GM10847 (cell line): ENCODE results near the gene FUS.

ENCODE experiments used
- POLR2A ChIP-seq: IDR thresholded peaks from 2 replicates; pipeline ENCODE4 v1.6.1; 2011; ENCODE audit not compliant: insufficient read length; ENCODE audit errors: extremely low read depth

The FUS gene

DNA sequence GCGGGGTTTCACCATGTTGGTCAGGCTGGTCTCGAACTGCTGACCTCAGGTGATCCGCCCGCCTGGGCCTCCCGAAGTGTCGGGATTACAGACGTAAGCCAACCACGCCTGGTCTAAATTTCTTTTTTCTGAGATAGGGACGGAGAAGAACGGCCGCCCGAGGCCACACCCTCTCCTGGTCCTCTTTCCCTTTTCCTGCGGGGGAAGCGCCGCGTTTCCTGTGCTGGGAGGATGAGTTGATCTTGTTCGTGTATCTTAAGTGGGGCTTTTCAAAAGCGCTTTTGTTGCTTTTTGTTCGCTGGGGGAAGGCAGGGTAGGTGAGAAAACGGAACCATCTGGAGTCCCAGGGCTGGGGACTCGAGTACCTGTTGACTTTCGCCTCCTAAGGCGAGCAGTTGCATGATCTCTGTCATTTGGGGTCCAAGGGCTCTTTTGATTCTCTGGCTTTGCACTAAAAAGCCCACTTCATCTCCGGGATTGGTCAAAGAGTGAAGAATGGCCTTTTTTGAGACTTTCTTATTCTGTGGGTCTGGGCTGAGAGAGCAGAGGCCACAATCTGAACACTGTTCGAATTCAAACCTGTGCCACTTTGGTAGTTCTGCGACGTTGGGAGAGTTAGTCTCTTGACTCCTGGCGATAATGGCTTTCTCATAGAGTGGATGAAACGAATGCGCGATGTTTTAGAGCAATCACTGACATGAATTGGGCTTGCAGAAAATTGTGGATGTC is 1.3 kb downstream of the FUS start:
- no peak for TF ChIP-seq POLR2A

DNA sequence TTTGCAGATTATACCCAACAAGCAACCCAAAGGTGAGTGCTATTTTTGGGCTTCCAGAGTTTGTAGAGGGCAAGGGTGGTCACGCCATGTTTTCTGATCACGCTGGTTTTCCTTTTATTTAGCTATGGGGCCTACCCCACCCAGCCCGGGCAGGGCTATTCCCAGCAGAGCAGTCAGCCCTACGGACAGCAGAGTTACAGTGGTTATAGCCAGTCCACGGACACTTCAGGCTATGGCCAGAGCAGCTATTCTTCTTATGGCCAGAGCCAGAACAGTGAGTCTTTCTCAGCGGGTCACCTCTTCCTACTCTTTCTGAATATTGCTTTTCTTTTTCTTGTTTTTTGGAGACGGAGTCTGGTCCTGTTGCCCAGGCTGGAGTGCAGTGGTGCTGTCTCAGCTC is 2.5 kb downstream of the FUS start:
- TF ChIP-seq POLR2A = no peak

DNA sequence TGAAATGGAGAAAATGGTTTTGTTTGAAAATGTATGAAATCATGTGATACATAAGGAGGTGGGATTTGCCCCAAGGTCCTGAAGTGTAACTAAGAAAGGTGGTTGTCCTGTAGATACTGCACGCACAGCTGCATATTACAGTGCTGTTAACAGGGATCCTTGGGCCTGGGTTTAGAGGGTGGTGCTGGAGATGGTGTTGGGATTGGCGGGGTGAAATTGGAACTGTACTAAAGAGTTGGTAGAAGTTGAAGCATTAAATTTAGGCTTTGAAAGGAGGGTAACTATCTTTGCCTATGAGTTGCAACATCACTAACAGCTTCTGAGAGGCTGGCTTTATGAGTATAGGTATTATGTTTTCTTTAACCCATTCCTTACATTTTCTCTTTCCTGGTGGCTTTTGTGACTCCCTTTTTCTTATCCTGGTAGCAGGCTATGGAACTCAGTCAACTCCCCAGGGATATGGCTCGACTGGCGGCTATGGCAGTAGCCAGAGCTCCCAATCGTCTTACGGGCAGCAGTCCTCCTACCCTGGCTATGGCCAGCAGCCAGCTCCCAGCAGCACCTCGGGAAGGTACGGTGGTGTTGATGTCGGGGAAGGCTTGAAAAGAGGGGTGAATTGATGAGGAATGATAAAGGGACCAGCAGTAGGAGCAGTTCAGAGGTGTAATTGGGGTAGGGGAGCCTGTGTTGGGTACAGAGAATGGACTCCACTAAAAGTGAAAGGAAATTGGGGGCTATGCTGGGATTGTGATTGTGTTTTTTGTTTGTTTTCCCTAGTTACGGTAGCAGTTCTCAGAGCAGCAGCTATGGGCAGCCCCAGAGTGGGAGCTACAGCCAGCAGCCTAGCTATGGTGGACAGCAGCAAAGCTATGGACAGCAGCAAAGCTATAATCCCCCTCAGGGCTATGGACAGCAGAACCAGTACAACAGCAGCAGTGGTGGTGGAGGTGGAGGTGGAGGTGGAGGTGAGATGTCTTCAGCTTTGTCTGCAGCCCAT is 3.8 kb downstream of the FUS start:
- TF ChIP-seq POLR2A = no peak

DNA sequence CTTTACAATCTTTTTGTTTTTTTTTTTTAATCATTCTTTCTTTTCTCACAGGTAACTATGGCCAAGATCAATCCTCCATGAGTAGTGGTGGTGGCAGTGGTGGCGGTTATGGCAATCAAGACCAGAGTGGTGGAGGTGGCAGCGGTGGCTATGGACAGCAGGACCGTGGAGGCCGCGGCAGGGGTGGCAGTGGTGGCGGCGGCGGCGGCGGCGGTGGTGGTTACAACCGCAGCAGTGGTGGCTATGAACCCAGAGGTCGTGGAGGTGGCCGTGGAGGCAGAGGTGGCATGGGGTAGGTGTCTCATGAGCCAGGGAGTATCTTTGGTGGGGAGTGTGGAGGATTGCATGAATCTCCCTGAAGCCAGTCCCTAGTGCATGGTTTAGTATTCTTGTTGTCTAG is 4.9 kb downstream of the FUS start:
- no peak for TF ChIP-seq POLR2A

DNA sequence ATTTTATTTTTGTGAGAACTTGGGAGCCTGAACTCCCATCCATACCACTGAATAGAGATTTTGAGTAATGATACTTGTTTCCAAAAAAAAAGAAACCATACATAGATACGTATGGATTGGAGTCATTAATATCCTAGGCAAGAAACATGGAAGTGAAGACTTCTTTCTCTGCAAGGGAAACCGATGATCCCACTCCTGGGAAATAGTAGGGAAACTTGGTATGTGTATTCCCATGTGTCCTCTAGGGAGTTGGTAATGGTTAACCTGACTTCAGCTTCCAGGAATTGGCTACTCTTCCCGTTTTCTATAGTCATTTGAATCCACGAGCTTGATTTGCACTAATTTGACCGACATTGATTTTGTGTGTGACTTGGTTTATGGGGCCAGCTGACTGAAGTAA is 5.4 kb downstream of the FUS start:
- no peak for TF ChIP-seq POLR2A

DNA sequence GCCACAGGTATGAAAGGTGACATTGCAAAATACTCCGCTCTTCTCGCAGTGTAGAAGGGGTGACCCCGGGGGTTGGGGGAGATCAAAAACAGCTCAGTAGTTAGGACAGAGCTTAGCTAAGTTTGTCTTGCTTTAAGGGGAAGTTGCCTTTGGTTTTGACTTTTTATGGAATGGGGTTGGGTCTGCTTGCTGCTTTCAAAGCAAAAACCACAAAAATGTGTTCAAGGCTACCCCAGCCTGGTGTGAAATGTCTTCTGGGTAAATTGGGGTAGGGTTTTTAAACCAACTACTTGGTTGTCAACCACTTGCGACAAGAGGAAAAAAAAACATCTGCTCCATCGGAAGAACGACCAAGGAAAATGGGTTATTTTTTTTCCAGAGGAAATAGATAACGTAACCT is 6.2 kb downstream of the FUS start:
- TF ChIP-seq POLR2A = no peak

DNA sequence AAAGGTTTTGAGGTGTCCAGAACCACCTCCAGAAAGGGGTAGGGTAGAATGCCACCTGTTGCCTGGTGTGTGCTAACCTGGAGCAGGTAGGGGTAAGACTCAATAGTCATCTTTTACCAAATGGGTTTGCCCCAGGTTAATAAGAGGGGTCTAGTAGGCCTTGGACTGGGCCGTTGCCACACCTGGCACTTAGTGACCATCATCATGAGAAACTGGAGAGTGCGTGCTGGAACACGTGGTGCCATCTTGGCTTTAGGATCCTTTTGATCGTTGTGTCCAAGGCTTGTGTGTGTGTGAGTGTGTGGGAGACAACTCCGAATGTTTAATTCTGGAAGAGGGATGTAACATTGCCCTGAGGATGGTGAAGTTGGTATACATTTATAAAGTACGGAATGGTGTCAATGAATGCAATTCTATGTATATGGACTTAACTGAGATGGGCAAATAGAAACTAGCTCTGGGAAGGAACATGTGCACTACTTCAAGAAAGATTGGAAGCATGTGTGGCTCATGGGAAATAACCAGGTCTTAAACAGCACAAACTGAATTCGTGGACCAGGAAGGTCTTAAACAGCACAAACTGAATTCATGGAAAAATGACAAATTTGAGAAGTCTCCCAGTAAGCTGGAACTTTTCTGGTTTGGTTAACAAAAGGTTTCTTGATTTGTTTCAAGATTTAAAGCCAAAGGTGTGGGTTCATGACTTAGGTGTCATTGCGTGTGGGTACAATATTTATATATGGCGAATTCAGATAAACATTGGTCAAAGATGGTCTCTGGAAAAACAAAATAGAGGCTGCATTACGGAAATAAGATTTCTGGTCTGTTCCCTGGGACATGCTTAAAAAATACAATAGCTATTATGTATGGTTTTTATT is 7.2 kb downstream of the FUS start:
- TF ChIP-seq POLR2A = no peak

DNA sequence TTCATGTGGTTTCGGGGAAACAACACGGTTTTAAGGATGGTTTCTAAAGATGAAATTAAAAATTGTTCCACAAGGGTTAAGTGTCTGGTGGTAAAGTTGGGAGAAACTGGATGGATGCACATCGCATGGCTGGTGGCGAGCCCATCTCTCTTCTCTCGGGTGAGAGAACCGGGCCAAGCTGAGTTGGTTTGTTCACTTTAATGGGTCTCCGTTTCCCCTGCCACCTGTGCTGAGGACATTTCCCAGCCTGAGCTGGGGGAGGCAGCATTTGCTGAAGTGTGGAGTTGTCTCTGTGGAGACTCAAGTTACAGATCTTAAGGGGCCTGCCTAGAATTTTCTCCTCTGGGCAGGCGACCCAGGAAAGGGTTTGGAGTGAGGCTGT is 7.9 kb downstream of the FUS start:
- no peak for TF ChIP-seq POLR2A

DNA sequence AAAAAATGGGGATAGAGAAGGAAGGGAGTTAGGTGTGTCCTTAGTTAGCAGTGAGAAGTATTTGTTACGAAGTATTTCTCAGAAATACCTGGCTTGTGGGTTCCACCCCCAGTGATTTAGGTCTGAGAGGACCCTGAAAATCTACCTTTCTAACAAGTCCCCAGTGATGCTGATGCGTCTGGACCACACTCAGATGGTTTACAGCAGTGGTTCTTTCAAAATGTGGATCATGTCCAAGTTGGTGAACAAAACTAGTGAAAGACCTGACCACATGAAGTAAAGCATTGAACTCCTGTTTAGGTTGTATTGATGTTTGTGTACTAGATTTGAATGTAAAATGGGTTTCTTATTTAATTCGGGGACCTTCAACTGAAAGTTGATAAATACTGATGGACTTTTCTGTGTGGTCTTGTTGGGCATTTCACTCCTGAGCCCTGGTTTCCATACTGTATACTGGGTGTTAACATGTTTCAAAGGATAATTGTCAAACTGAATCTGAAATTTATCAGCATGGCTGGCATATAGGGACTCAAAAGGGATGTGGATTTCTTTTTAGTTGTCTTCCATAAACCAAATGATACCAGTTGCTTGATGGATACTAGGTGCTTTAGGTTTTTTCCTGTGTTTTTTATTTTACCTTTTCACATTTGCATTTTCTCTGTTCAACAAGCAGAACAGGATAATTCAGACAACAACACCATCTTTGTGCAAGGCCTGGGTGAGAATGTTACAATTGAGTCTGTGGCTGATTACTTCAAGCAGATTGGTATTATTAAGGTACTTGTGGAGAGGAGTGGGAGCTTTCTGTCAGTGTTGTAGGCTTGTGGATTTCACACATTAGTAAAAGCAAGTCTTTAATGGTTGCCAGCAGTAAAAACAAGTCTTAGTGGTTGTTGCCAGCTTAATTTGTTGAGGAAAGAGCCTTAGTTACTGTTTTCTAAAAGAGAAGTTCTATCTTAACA is 8.8 kb downstream of the FUS start:
- TF ChIP-seq POLR2A = no peak

DNA sequence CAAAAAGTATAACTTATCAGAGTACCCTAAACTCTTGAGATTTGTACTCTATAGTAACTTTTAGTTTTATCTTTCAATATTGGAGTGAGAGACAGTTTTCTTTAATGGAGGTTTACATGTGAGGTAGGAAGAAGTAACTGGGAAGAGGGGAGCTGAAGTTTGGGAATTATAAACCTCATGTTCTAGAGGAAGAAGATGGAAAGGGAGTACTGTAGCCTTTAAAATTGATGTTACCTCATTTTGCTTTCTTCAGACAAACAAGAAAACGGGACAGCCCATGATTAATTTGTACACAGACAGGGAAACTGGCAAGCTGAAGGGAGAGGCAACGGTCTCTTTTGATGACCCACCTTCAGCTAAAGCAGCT is 9.5 kb downstream of the FUS start:
- no peak for TF ChIP-seq POLR2A

DNA sequence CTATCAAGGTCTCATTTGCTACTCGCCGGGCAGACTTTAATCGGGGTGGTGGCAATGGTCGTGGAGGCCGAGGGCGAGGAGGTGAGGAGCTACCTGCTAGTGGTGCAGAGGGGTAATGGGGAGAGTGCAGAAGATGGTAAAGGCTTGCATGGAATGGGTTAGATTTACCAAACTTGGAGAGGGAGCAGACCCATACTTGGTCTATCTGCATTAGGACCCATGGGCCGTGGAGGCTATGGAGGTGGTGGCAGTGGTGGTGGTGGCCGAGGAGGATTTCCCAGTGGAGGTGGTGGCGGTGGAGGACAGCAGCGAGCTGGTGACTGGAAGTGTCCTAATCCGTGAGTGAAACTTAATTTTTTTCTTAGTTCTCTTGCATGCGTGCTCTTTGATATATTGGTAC is 10.1 kb downstream of the FUS start:
- TF ChIP-seq POLR2A = no peak

DNA sequence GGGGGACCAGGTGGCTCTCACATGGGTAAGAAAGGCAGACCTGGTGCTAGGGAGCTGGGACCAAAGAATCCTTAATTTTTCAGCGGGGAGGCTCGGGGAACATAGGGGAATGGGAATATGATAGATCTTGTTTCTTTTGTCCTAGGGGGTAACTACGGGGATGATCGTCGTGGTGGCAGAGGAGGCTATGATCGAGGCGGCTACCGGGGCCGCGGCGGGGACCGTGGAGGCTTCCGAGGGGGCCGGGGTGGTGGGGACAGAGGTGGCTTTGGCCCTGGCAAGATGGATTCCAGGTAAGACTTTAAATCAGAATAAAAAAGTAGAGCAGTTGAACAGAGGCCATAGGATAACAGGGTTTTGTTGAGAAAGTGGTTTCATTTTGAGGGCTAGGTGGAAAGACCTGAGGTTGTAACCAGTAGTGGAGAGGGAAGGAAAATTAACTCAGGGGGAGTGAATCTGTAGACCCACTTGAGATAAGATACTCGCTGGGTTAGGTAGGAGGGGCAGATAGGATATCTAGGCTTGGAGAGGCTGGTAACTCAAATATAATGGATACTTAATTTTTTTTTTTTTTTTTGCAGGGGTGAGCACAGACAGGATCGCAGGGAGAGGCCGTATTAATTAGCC is 11.0 kb downstream of the FUS start:
- no peak for TF ChIP-seq POLR2A

DNA sequence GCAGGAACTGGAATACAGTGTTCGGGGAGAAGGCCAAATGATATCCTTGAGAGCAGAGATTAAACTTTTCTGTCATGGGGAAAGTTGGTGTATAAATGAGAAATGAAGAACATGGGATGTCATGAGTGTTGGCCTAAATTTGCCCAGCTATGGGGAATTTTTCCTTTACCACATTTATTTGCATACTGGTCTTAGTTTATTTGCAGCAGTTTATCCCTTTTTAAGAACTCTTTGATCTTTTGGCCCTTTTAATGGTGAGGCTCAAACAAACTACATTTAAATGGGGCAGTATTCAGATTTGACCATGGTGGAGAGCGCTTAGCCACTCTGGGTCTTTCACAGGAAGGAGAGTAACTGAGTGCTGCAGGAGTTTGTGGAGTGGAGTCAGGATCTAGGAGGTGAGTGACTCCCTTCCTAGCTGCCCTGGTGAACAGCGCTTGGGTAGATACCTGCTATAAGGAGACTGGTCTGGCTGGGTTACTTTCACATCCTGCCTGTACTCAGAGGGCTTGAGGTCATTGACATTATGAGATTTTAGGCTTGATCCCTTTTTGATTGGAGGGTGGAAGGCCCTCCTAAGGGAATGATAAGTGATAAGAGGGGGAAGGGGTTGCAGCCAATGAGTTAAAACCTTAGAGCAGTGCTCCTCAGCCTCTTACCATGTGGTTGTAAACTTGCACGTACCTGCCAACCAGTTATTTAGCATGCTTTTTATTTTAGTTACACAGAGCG is 11.9 kb downstream of the FUS start:
- no peak for TF ChIP-seq POLR2A
